CD4-positive, alpha-beta T cell (primary cell): ENCODE results near the gene NXPE4. TPM values are rescaled to one million over a fixed set of nuclear protein-coding genes. Genes with fewer than 3 reads are reported as not detected.
"Not testable (repeated sequence)": the region's sequence is repeated elsewhere in the genome, so short reads cannot be mapped to it uniquely, and the experiment has no call there.

ENCODE experiments used
- ATAC-seq: fragments of 200-7000 bp; cut with Tn5 transposase; one replicate; pipeline ENCODE4 v1.10.0; 2022; ENCODE audit warnings: mild to moderate bottlenecking; ENCODE audit not compliant: poor library complexity
- CTCF ChIA-PET: fragments of 350-600 bp; sonication (Branson Sonifier 250); formaldehyde crosslinking; loops from one replicate; lab custom pipeline; 2021; ENCODE audit warnings: antibody characterized with exemption, inconsistent platforms; lab: Charles Lee
- POLR2A ChIA-PET: fragments of 350-600 bp; sonication (Branson Sonifier 250); formaldehyde crosslinking; loops from one replicate; lab custom pipeline; 2021; ENCODE audit warnings: antibody characterized with exemption, inconsistent platforms; lab: Charles Lee
- DNase-seq, 14 experiments: peaks; one replicate each; pipeline ENCODE4 v3.0.0-alpha.2; 2013 to 2020; ENCODE audit warnings: mixed read lengths in 2 of 14
- H3K27ac ChIP-seq, 2 donors: one replicate each; pipeline versions ENCODE4 v1.5.1 to v1.7.0; 2013; ENCODE audit warnings: low read length in 2 of 2, low read depth in 1 of 2, mild to moderate bottlenecking in 1 of 2
- H3K27me3 ChIP-seq, 2 experiments: 1 replicate in 1 of 2; 2 replicates in 1 of 2; pipeline versions ENCODE4 v1.6.1 to v1.7.0; 2013; ENCODE audit warnings: low read length in 2 of 2, control low read depth in 1 of 2, mild to moderate bottlenecking in 1 of 2, moderate library complexity in 1 of 2; ENCODE audit not compliant: insufficient read depth in 2 of 2, control insufficient read depth in 1 of 2
- H3K36me3 ChIP-seq: one replicate; pipeline ENCODE4 v1.6.1; 2013; ENCODE audit warnings: low read length, control low read depth; ENCODE audit not compliant: insufficient read depth
- H3K4me1 ChIP-seq: one replicate; pipeline ENCODE4 v1.6.1; 2013; ENCODE audit warnings: low read length, control low read depth; ENCODE audit not compliant: insufficient read depth
- H3K4me3 ChIP-seq: one replicate; pipeline ENCODE4 v1.5.1; 2013; ENCODE audit warnings: mild to moderate bottlenecking, low read length, moderate library complexity
- H3K9me3 ChIP-seq, 2 experiments: 1 replicate in 1 of 2; 2 replicates in 1 of 2; pipeline versions ENCODE4 v1.6.1 to v1.7.0; 2013; ENCODE audit warnings: low read length in 2 of 2, mild to moderate bottlenecking in 2 of 2, control low read depth in 1 of 2, moderate library complexity in 1 of 2; ENCODE audit not compliant: control insufficient read depth in 1 of 2, insufficient read depth in 1 of 2
- H3K27ac Mint-ChIP-seq: one replicate; pipeline ENCODE4 v1.8.0; 2020; ENCODE audit warnings: mixed read lengths
- H3K27me3 Mint-ChIP-seq: one replicate; pipeline ENCODE4 v1.8.0; 2021; ENCODE audit warnings: mixed read lengths
- H3K36me3 Mint-ChIP-seq: one replicate; pipeline ENCODE4 v1.8.0; 2021; ENCODE audit warnings: low read depth, mixed read lengths
- H3K4me1 Mint-ChIP-seq: one replicate; pipeline ENCODE4 v1.8.0; 2021; ENCODE audit warnings: low read depth, mixed read lengths
- H3K4me3 Mint-ChIP-seq: one replicate; pipeline ENCODE4 v1.8.0; 2020; ENCODE audit warnings: mild to moderate bottlenecking, mixed read lengths
- H3K9me3 Mint-ChIP-seq: one replicate; pipeline ENCODE4 v1.8.0; 2020; ENCODE audit warnings: mixed read lengths
- intact Hi-C, 2 experiments: fragments of 100-400 bp; cut with DNase I in 1 of 2; cut with micrococcal nuclease in 1 of 2; formaldehyde crosslinking; loops; one replicate each; pipeline versions ENCODE4 v1.15.1 to v1.9.0; 2023 to 2025; cut with DNase I, micrococcal nuclease
- total RNA-seq, 174 experiments: library from RNA in 2 of 174; stranded (reverse) in 2 of 174; gene quantifications; one replicate each; pipeline ENCODE4 v1.2.3 and lab custom pipeline; 2021 to 2026
- TF ChIP-seq, protein P1 (sequence below): fragments of 200-600 bp; IDR thresholded peaks from one replicate; pipeline ENCODE4 v1.8.0; 2022; ENCODE audit warnings: antibody characterized with exemption, mild to moderate bottlenecking

Gene NXPE4
- total RNA-seq, 2 experiments from 2014 or later, result not detected

DNA sequence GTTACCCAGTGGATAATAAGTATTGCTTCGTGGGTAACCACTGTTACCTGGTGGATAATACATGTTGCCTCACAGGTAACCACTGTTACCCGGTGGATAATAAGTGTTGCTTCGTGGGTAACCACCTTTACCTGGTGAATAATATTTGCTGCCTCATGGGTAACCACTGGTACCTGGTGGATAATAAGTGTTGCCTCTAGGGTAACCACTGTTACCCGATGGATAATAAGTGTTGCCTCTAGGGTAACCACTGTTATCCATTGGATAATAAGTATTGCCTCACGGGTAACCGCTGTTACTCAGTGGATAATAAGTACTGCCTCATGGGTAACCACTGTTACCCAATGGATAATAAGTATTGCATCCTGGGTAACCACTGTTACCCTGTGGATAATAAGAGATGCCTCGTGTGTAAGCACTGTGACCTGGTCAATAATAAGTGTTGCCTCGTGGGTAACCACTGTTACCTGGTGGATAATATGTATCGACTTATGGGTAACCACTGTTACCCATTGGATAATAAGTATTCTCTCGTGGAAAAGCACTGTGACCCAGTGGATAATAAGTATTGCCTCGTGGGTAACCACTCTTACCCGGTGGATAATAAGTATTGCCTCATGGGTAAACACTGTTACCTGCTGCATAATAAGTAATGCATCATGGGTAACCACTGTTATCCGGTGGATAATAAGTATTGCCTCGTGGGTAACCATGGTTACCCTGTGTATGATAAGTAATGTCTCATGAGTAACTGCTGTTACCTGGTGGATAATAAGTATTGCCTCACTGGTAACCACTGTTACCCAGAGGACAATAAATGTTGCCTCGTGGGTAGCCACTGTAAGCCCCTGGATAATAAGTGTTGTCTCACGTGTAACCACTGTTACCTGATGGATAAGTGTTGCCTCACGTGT lies 20.1 kb upstream of the NXPE4 start:
- H3K9me3 Mint-ChIP-seq, result peaks cover 4% of the 10 kb centered on the region
- Histone ChIP-seq H3K27ac (no peak overlapping the region), H3K4me1 (no peaks in the 10 kb centered on the region), H3K4me3 (no peak overlapping the region), H3K36me3 (no peaks in the 10 kb centered on the region), H3K9me3 (no peaks in the 10 kb centered on the region), H3K27me3 (no peaks in the 10 kb centered on the region)
- no peak for DNase-seq
- no peaks in the 10 kb centered on the region for H3K4me1 Mint-ChIP-seq
- no peaks in the 10 kb centered on the region for H3K27me3 Mint-ChIP-seq
- TF ChIP-seq, protein P1, sequence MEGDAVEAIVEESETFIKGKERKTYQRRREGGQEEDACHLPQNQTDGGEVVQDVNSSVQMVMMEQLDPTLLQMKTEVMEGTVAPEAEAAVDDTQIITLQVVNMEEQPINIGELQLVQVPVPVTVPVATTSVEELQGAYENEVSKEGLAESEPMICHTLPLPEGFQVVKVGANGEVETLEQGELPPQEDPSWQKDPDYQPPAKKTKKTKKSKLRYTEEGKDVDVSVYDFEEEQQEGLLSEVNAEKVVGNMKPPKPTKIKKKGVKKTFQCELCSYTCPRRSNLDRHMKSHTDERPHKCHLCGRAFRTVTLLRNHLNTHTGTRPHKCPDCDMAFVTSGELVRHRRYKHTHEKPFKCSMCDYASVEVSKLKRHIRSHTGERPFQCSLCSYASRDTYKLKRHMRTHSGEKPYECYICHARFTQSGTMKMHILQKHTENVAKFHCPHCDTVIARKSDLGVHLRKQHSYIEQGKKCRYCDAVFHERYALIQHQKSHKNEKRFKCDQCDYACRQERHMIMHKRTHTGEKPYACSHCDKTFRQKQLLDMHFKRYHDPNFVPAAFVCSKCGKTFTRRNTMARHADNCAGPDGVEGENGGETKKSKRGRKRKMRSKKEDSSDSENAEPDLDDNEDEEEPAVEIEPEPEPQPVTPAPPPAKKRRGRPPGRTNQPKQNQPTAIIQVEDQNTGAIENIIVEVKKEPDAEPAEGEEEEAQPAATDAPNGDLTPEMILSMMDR, result no peak
- no peak overlapping the region for H3K27ac Mint-ChIP-seq
- CTCF ChIA-PET, result no interaction called here
- no peak overlapping the region for H3K4me3 Mint-ChIP-seq
- ATAC-seq, result no peak
- POLR2A ChIA-PET, result no interaction called here
- intact Hi-C loops, result no loop called here
- H3K36me3 Mint-ChIP-seq, result no peaks in the 10 kb centered on the region

DNA sequence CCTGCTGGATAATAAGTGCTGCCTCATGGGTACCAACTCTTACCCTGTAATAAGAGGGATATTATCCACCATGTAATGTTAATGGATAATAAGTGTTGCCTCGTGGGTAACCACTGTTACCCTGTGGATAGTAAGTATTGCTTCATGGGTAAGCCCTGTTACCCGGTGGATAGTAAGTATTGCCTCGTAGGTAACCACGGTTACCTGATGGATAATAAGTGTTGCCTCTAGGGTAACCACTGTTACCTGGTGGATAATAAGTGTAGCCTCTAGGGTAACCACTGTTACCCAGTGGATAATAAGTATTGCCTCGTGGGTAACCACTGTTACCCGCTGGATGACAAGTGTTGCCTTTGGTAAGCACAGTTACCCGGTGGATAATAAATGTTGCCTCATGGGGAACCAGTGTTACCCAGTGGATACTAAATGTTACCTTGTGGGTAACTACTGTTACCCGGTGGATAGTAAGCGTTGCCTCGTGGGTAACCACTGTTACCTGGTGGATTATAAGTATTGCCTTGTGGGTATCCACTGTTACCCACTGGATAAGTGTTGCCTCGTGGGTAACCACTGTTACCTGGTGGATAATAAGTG lies 18.6 kb upstream of the NXPE4 start:
- intact Hi-C loops, result loop anchor here in 1 of 2 experiments (5.0 kb wide), 1 partner anchor 272 kb away; no protein-coding TSS in a partner anchor

DNA sequence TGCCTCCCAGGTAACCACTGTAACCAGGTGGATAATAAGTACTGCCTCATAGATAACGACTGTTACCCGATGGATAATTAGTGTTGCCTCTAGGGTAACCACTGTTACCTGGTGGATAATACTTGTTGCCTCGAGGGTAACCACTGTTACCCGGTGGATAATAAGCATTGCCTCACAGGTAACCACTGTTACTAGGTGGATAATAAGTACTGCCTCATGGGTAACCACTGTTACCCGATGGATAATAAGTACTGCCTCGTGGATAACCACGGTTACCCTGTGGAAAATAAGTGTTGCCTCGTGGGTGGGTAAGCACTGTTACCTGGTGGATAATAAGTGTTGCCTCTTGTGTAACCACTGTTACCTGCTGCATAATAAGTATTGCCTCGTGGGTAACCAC lies 17.5 kb upstream of the NXPE4 start:
- H3K4me3 Mint-ChIP-seq, POLR2A ChIA-PET: not testable (repeated sequence)

More for the DNA sequence above, 18.6 kb upstream of the NXPE4 start:
- Histone ChIP-seq H3K9me3 (no peaks in the 10 kb centered on the region), H3K27ac (no peak overlapping the region), H3K4me3 (no peak overlapping the region), H3K4me1 (no peaks in the 10 kb centered on the region), H3K27me3 (no peaks in the 10 kb centered on the region), H3K36me3 (no peaks in the 10 kb centered on the region)
- TF ChIP-seq, protein P1, result no peak
- no peaks in the 10 kb centered on the region for H3K36me3 Mint-ChIP-seq
- H3K9me3 Mint-ChIP-seq, result peaks cover 4% of the 10 kb centered on the region
- DNase-seq, result no peak
- no peaks in the 10 kb centered on the region for H3K4me1 Mint-ChIP-seq
- CTCF ChIA-PET, result no interaction called here
- no peak overlapping the region for H3K4me3 Mint-ChIP-seq
- ATAC-seq, result no peak
- POLR2A ChIA-PET, result no interaction called here
- H3K27me3 Mint-ChIP-seq, result no peaks in the 10 kb centered on the region
- no peak overlapping the region for H3K27ac Mint-ChIP-seq

More for the DNA sequence above, 17.5 kb upstream of the NXPE4 start:
- H3K4me1 Mint-ChIP-seq, H3K27me3 ChIP-seq, CTCF ChIA-PET, H3K9me3 ChIP-seq, H3K27ac ChIP-seq, H3K4me3 ChIP-seq, H3K36me3 Mint-ChIP-seq, H3K27me3 Mint-ChIP-seq, H3K4me1 ChIP-seq, H3K9me3 Mint-ChIP-seq, H3K27ac Mint-ChIP-seq, DNase-seq, ATAC-seq, H3K36me3 ChIP-seq: not testable (repeated sequence)
- intact Hi-C loops, result loop anchor here in 1 of 2 experiments (5.0 kb wide), 1 partner anchor 271 kb away; no protein-coding TSS in a partner anchor
